G401 (cell line): ENCODE data around the gene DCAF11. TPM values are rescaled to one million over a fixed set of nuclear protein-coding genes. Genes with fewer than 3 reads are reported as not detected.
A peak's percentile ranks its signal among the peaks of the same experiment; 100 is the strongest.

ENCODE experiments used
- DNase-seq: peaks from one replicate; pipeline ENCODE4 v3.0.0-alpha.2; 2015; ENCODE audit warnings: low spot score
- in situ Hi-C: cut with HindIII; loops from 2 replicates; pipeline ENCODE4 v1.10.0; 2016; ENCODE audit warnings: low sequenced_read_pairs, mixed read lengths
- total RNA-seq: library from RNA; depleted of rRNA; stranded (reverse); fragments of >200 nt; shearing (Covaris generic); gene quantifications from 2 replicates; pipeline ENCODE4 v1.2.3, GENCODE V29; 2014; rRNA removed

DCAF11 gene
- total RNA-seq: 93.8 and 125 TPM in 2 replicates

- in situ Hi-C loops: no loop called here
- DNase-seq: peak; percentile 100
Observed at GRCh38 chr14:24114532-24115421, at the start of gene DCAF11, which contains the start of gene NRL. DCAF11 (plus strand) TSS chr14:24114777; CDS start chr14:24115595, 818 bp downstream. NRL (minus strand) TSS chr14:24114949; CDS start chr14:24082848, 32,101 bp downstream.

DNA sequence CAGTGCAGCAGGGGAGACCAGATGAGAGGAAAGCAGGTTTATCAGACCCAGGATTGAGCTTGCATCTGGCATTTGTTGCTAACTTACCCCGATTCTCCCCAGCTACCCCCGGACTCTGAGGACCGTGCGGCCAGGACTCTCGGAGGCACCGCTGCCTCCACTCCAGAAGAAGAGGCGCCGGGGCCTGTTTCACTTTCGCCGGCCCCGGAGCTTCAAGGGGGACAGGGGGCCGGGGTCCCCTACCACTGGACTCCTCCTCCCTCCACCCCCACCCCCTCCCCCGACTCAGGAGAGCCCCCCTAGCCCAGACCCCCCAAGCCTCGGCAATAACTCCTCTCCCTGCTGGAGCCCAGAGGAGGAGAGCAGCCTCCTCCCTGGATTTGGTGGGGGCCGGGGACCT lies 49.7 kb upstream of the DCAF11 start:
- in situ Hi-C loops: no loop called here
- no peak for DNase-seq

- no peak for DNase-seq
- in situ Hi-C loops: no loop called here
Observed at GRCh38 chr14:24065408-24065807, 49.2 kb upstream of the DCAF11 start.

DNA sequence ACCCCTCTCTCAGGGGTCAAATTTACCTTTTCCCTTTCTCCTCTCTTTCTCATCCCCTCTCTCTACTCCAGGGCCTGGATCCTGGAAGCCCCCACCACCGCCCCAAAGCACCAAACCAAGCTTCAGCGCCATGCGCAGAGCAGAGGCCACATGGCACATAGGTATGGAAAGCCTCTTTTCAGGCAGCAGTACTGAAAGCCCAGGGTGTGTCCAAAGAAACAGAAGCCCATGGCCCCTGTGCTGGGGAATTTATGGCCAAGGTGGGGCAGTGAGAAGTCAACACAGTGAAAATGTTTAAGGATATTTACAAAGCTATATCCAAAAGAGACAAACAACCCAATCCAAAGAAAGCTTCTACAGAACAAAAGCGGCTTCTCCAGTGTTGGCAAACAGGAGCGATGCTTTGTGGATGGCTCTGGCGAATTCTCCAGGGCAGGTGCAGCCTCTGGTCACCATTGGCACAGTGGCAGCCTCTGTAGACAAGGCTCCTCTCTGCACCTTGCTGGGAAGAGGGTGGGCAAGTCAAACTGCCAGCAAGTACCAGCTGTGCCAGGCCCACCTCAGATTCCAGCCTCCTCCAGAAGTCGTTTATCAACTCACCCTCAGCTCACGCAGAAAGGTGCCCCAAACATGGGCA lies 48.0 kb upstream of the DCAF11 start:
- no peak for DNase-seq
- in situ Hi-C loops: no loop called here

GRCh38 chr14:24067133-24068082 lies 47.2 kb upstream of the DCAF11 start:
- in situ Hi-C loops: no loop called here
- DNase-seq: no peak

- DNase-seq: no peak
- in situ Hi-C loops: no loop called here
Observed at GRCh38 chr14:24068711-24069410, 45.7 kb upstream of the DCAF11 start.

DNA sequence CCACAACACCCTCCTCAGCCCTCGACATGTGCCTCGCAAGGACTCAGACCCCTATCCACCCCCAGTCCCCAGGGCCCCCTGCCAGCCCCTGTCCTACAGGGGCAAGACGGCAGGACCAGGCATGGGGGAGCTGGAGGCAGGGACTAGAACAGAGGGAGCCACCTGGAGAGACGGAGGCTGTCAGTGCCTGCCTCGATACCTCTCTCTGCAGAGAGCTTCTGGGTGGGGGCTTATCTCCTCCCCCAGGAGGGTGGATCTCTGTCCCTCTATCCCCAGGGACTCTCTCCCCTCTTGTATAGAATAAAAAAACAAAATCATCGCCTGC lies 45.2 kb upstream of the DCAF11 start:
- DNase-seq: no peak
- in situ Hi-C loops: no loop called here

DNA sequence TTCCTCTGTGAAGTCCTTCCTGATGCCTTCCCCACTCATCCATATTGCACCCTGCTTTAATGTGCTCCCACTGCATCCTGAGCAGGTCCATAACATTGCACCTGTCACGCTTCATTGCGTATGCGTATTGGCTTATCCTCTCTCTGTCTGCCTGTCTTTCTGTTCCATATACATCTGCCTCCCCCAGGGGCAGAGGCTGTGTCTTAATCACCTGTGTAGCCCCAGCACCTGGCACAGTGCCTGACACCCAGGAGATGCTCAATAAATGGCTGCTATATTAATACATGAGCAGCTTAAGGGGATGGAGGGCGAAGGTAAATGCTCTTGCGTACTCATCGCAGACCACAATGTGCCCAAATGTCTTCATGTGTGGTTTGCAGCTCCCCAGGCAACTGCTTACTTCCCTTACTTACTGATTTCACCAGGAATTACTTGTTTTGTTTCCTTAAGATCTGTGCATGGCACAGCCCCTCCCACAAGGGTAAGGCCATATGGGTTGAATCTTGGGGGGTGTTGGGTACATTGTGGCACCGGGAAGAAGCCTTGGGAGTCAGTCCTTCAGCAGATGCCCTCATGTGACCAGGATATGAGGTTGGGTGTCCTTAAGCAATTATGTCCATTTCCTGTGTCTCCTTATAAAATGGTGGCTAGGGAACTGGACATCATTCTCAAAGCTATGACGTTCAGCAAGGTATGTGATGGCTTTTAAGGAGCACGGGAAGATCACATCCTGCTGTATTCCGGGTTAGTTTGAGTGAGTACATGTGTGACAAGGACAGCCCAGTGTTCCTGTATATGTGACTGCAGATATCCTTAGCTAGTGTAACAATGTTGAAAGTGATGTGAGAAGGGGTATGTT lies 44.1 kb upstream of the DCAF11 start:
- DNase-seq: peak; percentile 70
- in situ Hi-C loops: no loop called here

DNA sequence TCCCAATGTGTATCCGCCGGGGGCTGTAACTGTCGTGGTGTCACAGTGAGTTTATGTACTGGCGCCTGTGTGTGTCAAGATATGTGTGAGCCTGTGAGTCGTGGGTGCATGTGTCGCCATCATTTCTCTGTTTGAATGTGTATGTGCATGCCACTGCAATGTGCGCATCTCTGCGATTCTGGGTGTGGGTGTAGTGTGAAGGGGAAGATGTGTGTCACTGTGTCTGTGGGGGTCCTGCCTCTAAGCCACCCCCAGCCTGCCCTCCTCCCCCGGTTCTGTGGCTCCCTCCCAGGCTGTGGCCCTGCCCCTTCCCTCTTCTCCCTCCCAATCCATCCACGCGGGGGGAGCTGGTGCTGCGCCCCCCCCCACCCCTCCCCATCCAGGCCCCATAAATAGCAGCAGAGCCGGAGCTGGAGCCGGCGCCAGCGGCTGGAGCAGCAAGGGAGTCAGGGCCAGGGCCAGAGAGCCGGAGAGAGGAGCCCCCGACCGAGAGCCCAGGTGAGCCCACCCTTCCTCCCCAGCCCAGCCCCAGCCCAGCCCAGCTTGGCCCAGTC lies 43.4 kb upstream of the DCAF11 start, which contains the start of gene CPNE6:
TSS of gene CPNE6 (plus strand) at position 419 of the 554 bp plus-strand sequence. CDS start 1,375 bp downstream, outside the sequence.
- in situ Hi-C loops: no loop called here
- DNase-seq: peak; percentile 88

GRCh38 chr14:24071836-24072430 lies 42.6 kb upstream of the DCAF11 start:
- peak; percentile 60 for DNase-seq
- in situ Hi-C loops: no loop called here

GRCh38 chr14:24072436-24072835 lies 42.1 kb upstream of the DCAF11 start:
- DNase-seq: peak; percentile 59
- in situ Hi-C loops: no loop called here

GRCh38 chr14:24072881-24073877 lies 41.4 kb upstream of the DCAF11 start:
- DNase-seq: no peak
- in situ Hi-C loops: no loop called here

DNA sequence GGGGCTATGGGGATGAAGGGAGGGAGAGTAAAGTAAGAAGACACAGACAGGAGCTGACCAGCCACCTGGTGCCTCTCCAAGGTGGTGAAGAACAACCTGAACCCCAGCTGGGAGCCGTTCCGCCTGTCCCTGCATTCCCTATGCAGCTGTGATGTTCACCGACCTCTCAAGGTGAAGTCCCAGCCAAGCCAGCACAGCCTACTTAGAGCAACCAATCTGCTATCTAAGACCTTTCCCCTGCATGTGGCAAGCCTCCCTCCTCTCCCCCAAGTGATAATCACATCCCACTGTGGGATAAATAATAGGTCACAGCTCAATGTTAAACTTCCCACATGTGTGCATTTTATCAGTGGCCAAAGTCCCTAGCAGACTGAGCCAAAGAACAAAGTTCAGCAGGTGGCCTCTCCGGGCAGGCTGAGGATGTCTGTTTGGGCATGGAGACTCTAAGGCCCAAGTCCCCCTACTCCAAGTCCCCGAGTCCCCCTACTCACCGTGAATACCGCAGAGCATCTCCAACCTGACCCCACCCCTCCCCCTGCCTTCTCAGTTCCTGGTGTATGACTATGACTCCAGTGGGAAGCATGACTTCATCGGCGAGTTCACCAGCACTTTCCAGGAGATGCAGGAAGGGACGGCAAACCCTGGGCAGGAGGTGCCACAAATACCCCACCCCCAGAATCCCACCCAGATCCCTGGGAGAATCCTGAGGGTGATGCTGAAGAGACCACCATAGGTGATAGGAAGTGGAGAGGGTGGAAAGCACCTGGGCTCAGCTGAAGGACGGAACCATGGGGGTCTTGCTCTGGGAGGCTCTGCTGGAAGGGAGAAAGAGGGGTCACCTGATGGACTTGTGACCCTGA lies 39.7 kb upstream of the DCAF11 start:
- in situ Hi-C loops: no loop called here
- DNase-seq: no peak

DNA sequence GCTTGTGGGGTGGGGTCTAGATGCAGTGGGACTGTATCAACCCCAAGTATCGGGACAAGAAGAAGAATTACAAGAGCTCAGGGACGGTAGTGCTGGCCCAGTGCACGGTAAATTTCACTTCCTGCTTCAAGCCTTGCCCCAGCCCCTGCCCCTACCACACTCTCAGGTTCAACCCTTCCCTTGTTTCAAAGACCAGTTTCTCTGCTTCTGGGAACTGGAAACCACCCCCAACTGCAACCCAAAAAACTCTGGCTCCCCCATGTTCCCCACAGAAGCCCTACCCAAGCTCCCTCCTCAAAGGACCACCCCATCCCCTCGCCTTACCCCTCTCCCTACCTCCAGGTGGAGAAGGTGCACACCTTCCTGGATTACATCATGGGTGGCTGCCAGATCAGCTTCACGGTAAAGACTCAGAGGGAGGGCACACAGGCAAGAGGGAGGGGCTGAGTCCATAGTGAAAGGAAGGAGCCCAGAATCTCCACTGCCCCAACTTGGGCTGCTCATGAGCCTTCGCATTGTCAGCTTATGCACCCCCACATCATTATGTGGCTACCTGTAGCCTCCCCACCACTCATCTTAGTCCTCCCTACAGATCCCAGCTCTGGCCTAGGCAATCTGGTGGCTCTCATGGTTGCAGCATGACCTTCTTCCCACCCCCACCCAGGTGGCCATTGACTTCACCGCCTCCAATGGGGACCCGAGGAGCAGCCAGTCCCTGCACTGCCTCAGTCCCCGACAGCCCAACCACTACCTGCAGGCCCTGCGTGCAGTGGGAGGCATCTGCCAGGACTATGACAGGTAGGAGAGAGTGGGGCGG lies 38.9 kb upstream of the DCAF11 start:
- no peak for DNase-seq
- in situ Hi-C loops: no loop called here

- DNase-seq: no peak
- in situ Hi-C loops: no loop called here
Observed at GRCh38 chr14:24076302-24076601, 38.3 kb upstream of the DCAF11 start.
